NCI-H128 (cell line): ENCODE data around the gene AIFM1.

Experiments used
- DNase-seq: peaks from one replicate; lab custom pipeline; 2025; ENCODE audit not compliant: unreplicated experiment; lab: John Stamatoyannopoulos, UW

The AIFM1 gene

DNA sequence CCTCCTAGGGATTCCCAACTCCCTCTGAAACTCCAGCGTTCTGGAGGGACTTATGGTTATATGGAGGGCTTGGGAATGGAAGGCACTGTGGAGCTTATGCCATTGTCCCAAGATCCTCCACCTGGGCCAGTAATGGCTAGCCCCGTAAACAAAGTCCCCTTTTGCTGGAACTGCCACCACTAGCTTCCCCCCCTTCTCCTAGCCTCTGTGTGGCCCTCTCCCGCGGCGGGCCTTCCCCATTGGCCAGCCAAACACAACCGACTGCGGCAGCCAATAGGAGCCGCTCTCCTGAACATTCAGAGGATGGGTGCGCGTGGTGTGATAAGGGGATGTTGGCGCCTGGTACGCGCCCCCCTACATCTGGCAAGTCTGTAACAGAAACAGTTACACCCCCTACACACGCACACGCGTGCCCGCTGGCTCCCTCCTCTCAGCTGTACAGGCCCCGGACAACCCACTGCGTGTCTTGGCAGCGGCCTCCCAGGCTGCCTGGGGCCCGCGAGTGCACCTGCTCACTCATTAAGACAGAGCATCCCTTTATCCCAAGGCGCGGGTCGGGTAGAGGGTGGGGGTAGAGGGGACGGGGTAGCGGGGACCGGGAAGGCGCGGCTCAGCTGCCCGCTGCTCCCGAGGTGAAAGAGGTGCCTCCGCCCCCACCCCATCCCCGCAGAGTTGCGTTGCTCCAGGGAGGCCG is 5.3 kb upstream of the AIFM1 start:
- DNase-seq, result peak; percentile 66

DNA sequence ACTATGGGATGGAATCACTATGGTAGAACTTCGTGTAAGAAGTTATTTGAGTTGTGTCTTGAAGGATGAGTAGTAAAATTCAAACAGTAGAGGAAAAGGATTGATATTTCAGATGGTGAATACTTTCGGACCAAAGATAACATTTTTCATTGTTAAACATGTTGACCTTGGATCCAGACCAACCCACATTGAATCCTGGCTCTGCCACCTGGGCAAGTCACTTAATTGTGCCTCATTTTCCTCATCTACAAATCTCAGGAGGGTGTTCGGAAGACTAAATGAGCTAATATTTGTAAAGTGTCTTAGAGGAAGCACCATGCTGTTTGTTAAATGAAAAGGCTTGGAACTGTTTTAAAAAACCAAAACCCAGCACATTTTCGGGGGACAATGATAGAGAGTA is 1.4 kb upstream of the AIFM1 start:
- no peak for DNase-seq

GRCh38 chrX:130166503-130166777 is 799 bp upstream of the AIFM1 start:
- no peak for DNase-seq

DNA sequence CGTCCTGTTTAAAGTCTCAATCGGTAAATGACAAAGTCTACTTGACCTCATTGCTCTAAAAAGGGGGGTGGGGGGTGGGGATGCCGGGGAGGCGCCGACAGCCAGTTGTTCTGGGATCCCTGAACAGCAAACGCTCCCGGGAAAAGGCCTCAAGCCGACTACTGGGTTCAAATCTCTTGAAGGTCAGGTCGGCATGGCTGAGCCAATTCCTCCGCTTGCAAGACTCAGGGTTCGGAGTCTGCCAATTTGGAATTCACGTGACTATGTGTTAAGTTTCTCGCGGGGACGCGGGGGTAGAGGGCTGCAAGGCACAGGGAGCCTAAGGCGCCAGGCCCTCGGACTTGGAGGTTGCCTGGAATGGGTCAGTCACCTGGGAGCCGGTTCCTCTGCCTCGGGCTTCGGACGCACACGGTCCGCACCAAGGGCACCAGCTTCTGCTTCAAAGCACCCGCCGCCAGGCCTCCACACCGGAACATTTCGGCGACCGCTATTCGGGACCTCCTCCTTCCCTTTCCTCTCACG is 399 bp downstream of the AIFM1 start:
- DNase-seq, result no peak

DNA sequence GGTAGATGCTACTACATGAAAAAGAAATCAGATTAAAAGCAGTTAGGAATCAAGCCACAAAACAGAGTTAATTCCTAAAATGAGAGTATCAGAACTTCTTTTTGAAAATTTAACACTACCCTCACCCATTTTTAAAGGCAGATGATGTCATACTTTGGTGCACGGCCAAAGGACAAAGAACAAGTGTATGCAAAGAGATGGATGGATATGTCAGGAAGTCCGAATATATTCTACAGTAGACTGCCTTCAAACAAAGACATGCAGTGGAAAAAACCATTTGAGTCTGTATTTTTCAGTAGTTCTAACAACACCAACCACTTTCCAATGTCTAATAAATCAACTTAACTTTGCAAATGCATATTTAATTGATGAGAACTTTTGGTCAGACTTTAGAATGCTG is 2.2 kb downstream of the AIFM1 start:
- no peak for DNase-seq

DNA sequence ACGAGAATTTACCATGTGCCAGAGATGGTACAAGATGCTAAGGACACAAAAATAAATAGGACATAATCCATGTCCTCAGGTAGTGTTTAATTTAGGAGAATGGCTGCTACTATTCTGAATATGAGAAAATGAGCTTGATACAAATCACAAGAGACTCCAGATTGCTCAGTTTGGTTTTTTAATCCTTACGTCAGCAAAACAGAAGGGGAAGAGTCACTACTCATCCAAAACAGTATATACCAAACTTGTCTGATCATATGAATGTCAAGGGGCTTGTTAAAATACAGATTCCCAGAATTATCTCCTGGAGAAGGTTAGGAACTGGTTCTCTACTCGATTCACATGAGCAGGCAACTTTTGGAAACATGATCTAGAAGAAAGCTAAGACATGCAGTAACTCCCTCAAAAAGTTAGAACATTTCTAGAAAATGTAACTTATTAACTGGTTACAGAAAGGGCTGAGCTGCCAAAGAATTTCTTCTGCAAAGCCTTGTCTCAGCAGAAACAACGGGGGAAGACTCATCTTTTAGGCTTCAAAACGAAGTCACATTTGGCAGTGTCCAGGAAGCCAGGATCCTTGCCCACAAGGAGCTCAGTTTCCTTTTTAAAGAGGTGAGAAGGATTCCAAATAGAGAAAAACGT is 3.4 kb downstream of the AIFM1 start:
- DNase-seq, result no peak

GRCh38 chrX:130159776-130160175 is 5.9 kb downstream of the AIFM1 start:
- no peak for DNase-seq

GRCh38 chrX:130158311-130158710 is 7.3 kb downstream of the AIFM1 start:
- no peak for DNase-seq

GRCh38 chrX:130155564-130155963 is 10.1 kb downstream of the AIFM1 start:
- DNase-seq, result no peak

- no peak for DNase-seq
Measured at GRCh38 chrX:130147631-130148030, 18.0 kb downstream of the AIFM1 start.

GRCh38 chrX:130145123-130145522 is 20.5 kb downstream of the AIFM1 start:
- DNase-seq, result no peak

GRCh38 chrX:130144509-130144908 is 21.1 kb downstream of the AIFM1 start:
- no peak for DNase-seq

- no peak for DNase-seq
Measured at GRCh38 chrX:130139474-130140201, 26.0 kb downstream of the AIFM1 start.

DNA sequence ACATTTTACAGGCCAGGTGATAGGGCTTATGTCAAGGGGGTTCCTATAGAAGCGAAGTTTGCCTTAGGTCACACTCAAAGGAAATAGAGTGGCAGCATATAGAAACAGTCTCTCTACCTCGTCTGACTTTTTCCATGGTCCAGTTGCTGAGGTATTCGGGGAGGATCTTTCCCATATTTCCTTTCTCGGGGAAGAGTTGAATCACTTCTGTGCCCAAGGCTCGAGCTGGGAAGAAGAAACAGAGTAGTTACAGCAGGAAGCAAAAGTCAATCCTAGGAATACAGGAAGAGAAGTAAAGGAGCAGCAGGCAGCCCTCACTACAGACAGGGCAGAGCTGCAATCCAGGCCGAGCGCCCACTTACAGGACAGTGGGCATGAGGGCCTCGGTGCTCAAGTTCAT is 28.7 kb downstream of the AIFM1 start:
- DNase-seq, result no peak

DNA sequence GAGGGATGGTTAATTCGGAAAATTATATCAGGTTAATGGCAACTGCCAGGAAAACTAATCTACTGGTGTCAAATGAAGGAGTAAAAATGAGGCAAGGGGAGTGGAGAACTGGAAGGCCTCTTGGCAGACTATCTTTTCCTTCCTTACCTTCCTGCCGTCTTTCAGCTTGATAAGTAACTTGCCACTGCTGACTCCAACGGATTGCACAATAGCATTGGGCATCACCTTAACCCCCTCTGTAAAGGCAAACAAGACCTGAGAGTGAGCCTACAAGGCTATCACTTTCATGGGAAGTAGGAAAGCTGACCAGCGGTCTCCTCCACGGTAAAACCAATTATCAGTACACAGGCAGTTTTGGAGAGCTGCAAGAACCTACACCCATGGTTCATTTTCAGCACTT is 29.1 kb downstream of the AIFM1 start:
- DNase-seq, result no peak

DNA sequence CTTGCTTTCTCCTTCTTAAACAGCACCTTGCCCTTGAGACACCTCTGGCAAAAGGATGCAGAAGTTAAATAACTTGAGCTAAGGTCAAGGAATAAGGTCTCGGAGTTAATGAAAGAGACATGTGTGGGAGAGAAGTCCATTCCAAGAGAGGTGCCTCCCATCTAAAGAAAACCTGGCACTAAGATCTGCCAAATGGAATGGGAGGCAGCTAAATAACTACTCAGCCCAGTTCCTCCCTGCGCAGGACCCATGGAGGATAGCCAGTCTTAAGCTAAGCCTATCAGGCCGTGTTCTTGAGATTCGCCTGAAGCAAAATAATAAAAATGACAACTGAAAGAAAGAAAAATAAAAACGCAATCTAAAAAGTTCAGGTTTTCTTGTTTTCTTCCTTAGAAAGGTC is 34.7 kb downstream of the AIFM1 start:
- no peak for DNase-seq

- DNase-seq, result no peak
Measured at GRCh38 chrX:130125091-130125874, 40.4 kb downstream of the AIFM1 start.

GRCh38 chrX:130124577-130124976 is 41.1 kb downstream of the AIFM1 start:
- DNase-seq, result no peak

DNA sequence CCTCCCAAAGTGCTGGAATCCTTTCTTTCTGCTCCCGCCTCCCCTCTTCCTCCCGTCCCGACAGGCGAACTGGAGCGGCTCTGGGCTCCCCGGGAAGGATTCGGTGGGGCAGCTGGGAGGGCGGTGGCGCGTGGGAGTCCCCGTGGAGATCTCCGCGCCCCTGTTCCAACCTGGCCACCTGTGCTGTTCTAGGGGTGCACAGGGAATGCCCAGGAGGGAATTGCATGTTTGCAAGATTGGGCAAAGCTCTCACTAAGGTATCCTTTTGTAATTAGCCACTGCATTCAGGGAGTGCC is 44.2 kb downstream of the AIFM1 start:
- no peak for DNase-seq

DNA sequence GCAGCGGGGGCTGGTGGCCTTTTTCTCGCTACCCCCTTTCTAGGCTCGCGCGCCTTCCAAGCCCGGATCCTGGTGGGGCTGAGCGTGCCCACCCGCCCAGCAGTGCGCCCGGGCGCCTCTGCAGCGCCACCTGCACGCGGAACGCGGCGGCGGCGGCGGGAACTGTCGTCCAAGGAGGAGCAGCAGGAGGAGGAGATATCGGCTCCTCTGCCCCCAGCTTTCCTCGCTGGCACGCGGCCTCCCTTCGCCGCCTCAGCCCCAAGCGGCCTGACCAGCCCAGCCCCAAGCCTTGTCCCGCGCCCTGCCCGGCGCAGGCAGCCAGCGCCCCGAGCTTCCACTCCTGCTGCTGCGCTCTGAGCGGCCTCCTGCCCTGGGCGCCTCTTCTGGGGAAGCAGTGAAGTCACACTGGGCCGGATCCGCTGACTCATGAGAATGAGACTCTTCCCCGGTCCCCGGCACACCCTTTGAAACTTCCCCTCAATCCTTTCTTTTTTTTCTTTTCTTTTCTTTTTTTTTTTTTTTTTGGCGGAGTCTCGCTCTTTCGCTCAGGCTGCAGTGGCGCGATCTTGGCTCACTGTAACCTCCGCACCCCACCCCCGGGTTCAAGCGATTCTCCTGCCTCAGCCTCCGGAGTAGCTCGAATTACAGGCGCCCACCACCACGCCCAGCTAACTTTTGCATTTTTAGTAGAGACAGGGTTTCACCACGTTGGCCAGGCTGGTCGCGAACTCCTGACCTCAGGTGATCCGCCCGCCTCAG is 44.7 kb downstream of the AIFM1 start:
- DNase-seq, result no peak

DNA sequence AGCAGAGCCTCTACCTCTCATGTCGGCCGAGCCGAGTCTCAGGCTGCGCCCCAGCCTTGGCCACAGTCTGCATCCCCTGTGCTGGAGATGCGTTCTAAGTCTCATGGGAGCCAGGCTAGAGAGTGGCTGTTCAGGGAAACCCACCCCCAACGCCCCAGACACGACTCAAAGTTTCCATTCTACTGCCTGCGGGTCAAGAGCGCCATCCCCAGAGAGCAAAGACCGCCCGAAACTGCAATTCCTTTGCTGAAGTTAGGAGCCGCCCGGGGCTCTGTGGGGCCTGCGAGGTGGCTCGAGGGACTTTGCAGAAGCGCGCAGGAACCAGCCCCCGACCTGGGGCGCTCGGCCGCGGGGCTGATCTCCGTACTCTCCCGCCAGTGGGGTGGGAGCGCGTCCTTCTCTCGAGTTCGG is 45.3 kb downstream of the AIFM1 start:
- DNase-seq, result no peak
